A549 (cell line): Measurements from ENCODE around the gene DLG2.

Source experiments
- CTCF ChIP-seq: fragments of >200 bp; sonication (Bioruptor Twin); formaldehyde crosslinking; IDR thresholded peaks from 3 replicates; pipeline ENCODE4 v1.5.1; 2016
- HOXB13 ChIP-seq: fragments of 250-450 bp; sonication (Bioruptor Pico); IDR thresholded peaks from 2 replicates; pipeline ENCODE4 v1.5.0; 2020; ENCODE audit warnings: low read depth, mild to moderate bottlenecking, moderate library complexity
- MAX ChIP-seq: IDR thresholded peaks from 2 replicates; pipeline ENCODE4 v1.6.1; 2012
- NFE2L2 ChIP-seq: fragments of 150-350 bp; conservative IDR thresholded peaks from 2 replicates; pipeline ENCODE4 v1.6.1; 2014; ENCODE audit warnings: low read length
- PHF8 ChIP-seq: fragments of 200-600 bp; sonication (generic); IDR thresholded peaks from 2 replicates; pipeline ENCODE4 v1.6.1; 2016; ENCODE audit warnings: low read depth, mild to moderate bottlenecking, antibody characterized with exemption, moderate library complexity, borderline replicate concordance
- POLR2A ChIP-seq: IDR thresholded peaks from 2 replicates; pipeline ENCODE4 v1.6.1; 2012; ENCODE audit warnings: mild to moderate bottlenecking, low read length
- RFX5 ChIP-seq: fragments of 450-650 bp; IDR thresholded peaks from 2 replicates; pipeline ENCODE4 v1.7.1; 2014; ENCODE audit warnings: antibody characterized with exemption, mild to moderate bottlenecking, moderate library complexity
- SMC3 ChIP-seq: fragments of >200 bp; sonication (Bioruptor Twin); formaldehyde crosslinking; IDR thresholded peaks from 3 replicates; pipeline ENCODE4 v1.6.1; 2018; ENCODE audit warnings: inconsistent platforms

DNA sequence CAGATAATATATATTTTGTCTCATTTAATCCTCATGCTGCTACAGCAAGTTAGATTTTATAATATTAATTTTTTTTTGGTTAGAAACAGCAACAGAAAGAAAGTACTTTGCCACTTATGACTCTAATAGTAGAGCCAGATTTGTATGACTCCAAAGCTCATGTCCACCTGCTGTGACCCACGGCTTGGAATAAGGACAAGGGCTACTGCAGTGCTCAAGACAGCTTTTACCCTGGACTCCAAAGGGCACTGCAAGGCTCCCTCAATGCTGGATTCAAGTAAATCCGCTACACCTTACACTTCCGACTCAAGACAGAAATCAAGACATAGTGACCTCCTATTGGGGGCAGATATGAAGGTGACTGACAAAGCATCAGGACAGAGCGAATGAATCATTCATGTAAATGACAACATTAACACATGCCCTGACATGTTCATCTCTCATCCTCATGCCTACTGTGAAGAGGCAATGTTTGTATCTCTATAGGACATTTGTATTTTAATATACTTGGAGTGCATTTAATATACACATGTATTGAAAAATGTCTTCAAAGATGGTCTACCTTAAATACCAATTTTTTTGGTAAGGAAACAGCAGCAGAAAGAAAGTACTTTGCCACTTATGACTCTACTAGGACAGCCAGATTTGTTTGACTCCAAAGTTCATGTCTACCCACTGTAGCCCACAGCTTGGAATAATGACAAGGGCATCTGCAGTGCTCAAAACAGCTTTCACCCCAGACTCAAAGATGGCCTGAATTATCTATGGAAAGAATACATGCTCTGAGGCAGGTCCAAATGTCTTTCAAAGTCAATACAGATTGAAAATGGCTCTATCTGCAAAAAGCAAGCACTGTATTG is 1965.4 kb downstream of the DLG2 start:
- TF ChIP-seq PHF8 (no peak), RFX5 (no peak), CTCF (no peak), NFE2L2 (no peak), POLR2A (no peak), SMC3 (no peak), MAX (no peak), HOXB13 (no peak)
